Measurements from ENCODE around the gene IRAG1.

GRCh38 chr11:10663365-10663764, 30.2 kb downstream of the IRAG1 start:
- TF ChIP-seq GATA2 (IDR thresholded peaks at IDR 0.05; ENCODE audit: low read depth, low read length) (no peak), GATA3 (IDR thresholded peaks at IDR 0.05; ENCODE audit: low read depth, low read length) (no peak)

All from SH-SY5Y (cell line).